Measurements from ENCODE around the gene STRA6. TPM values are rescaled to one million over a fixed set of nuclear protein-coding genes. Genes with fewer than 3 reads are reported as not detected.

The STRA6 gene
- total and polyA plus RNA-seq, 2 of the 8 experiments (the other 6 are each of a cell fraction or from before 2014, with no cell fraction given): 9.3 to 14.5 TPM

GRCh38 chr15:74173380-74174218 lies 29.0 kb downstream of the STRA6 start, which contains the start of gene ISLR (continued):
- TF ChIP-seq RNF2 (IDR thresholded peaks at IDR 0.05; ENCODE audit: borderline replicate concordance, low read depth, low read length, missing control alignments, poor library complexity, severe bottlenecking): no peak
- no peak for TF ChIP-seq HDAC2 (IDR thresholded peaks at IDR 0.05; ENCODE audit: borderline replicate concordance in 1 of 2, low read depth in 2 of 2, low read length in 2 of 2)
- no peak for TF ChIP-seq SAP30 (IDR thresholded peaks at IDR 0.05; ENCODE audit: insufficient read depth, insufficient replicate concordance, low read length)
- no peak for TF ChIP-seq BRCA1 (IDR thresholded peaks at IDR 0.05; ENCODE audit: low read depth, low read length)
- TF ChIP-seq MAFK (IDR thresholded peaks at IDR 0.05; ENCODE audit: low read depth, low read length): no peak
- no peak for TF ChIP-seq POLR2A (IDR thresholded peaks at IDR 0.05; ENCODE audit: control extremely low read depth in 1 of 2, low read depth in 2 of 2, low read length in 2 of 2)
- TF ChIP-seq CHD2 (IDR thresholded peaks at IDR 0.05; ENCODE audit: low read length): no peak
- no peak for TF ChIP-seq FOSL1 (IDR thresholded peaks at IDR 0.05; ENCODE audit: insufficient read depth, low read depth, low read length)
- no peak for TF ChIP-seq TCF12 (IDR thresholded peaks at IDR 0.05; ENCODE audit: low read depth, low read length)

Measured in H1 (cell line).